ENCODE measurements around the gene SLC6A9. TPM values are rescaled to one million over a fixed set of nuclear protein-coding genes. Genes with fewer than 3 reads are reported as not detected.

Gene SLC6A9
- total RNA-seq, 4 donors from 2014 or later: 0.16 to 0.63 (median 0.29) TPM; not detected in 1

GRCh38 chr1:44071461-44071860 lies 40.2 kb upstream of the SLC6A9 start:
- DNase-seq (no peak), ATAC-seq (no peak)
- Histone ChIP-seq H3K27ac (no peak overlapping the region), H3K36me3 (no peaks in the 10 kb centered on the region), H3K4me3 (no peak overlapping the region), H3K4me1 (no peaks in the 10 kb centered on the region), H3K9me3 (no peaks in the 10 kb centered on the region), H3K27me3 (peaks cover 0 to 3% (median 2%) of the 10 kb centered on the region in 3 donors)
- in situ Hi-C loops (cut with MboI; ENCODE audit: low sequenced_read_pairs in 4 of 4) (loop anchor here in 1 of 4 donors (25.0 kb wide), 1 partner anchor 534 kb away; the partner anchor contains the start of gene PTPRF), intact Hi-C loops (cut with DNase I; ENCODE audit: low total_unique reads) (no loop called here)
- no peak for TF ChIP-seq POLR2A (IDR thresholded peaks at IDR 0.05)
- TF ChIP-seq, protein P1, sequence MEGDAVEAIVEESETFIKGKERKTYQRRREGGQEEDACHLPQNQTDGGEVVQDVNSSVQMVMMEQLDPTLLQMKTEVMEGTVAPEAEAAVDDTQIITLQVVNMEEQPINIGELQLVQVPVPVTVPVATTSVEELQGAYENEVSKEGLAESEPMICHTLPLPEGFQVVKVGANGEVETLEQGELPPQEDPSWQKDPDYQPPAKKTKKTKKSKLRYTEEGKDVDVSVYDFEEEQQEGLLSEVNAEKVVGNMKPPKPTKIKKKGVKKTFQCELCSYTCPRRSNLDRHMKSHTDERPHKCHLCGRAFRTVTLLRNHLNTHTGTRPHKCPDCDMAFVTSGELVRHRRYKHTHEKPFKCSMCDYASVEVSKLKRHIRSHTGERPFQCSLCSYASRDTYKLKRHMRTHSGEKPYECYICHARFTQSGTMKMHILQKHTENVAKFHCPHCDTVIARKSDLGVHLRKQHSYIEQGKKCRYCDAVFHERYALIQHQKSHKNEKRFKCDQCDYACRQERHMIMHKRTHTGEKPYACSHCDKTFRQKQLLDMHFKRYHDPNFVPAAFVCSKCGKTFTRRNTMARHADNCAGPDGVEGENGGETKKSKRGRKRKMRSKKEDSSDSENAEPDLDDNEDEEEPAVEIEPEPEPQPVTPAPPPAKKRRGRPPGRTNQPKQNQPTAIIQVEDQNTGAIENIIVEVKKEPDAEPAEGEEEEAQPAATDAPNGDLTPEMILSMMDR (IDR thresholded peaks at IDR 0.05 in 4 of 5, conservative IDR thresholded peaks at IDR 0.05 in 1 of 5): no peak

DNA sequence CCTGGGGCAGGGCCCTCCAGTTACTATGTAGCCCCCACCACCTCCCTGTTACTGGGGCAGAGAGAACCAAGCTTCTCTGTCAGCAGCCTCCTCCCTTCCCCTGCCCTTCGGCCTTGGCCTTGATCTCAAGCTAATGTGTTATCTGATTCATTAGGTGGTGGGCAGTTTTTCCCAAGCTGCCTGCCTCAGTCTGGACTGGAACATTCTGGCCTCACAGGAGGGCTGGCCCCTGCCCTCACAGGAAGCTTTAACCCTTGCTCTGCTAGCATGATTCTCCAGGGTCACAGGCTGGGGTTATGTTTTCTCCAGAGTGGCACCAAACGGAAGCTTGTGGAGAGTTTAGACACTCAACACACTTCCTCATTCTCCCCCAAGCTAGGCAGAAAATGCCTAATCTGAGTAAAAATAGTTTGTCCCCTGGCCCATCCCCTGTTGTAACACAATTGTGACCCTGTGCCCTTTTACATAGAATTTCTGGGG lies 37.2 kb upstream of the SLC6A9 start:
- TF ChIP-seq, protein P1 (IDR thresholded peaks at IDR 0.05 in 4 of 5, conservative IDR thresholded peaks at IDR 0.05 in 1 of 5): no peak
- TF ChIP-seq POLR2A (IDR thresholded peaks at IDR 0.05): no peak
- no peak for ATAC-seq
- in situ Hi-C loops (cut with MboI; ENCODE audit: low sequenced_read_pairs in 4 of 4): loop anchor here in 1 of 4 donors (25.0 kb wide), 1 partner anchor 531 kb away; the partner anchor contains the start of gene PTPRF

DNA sequence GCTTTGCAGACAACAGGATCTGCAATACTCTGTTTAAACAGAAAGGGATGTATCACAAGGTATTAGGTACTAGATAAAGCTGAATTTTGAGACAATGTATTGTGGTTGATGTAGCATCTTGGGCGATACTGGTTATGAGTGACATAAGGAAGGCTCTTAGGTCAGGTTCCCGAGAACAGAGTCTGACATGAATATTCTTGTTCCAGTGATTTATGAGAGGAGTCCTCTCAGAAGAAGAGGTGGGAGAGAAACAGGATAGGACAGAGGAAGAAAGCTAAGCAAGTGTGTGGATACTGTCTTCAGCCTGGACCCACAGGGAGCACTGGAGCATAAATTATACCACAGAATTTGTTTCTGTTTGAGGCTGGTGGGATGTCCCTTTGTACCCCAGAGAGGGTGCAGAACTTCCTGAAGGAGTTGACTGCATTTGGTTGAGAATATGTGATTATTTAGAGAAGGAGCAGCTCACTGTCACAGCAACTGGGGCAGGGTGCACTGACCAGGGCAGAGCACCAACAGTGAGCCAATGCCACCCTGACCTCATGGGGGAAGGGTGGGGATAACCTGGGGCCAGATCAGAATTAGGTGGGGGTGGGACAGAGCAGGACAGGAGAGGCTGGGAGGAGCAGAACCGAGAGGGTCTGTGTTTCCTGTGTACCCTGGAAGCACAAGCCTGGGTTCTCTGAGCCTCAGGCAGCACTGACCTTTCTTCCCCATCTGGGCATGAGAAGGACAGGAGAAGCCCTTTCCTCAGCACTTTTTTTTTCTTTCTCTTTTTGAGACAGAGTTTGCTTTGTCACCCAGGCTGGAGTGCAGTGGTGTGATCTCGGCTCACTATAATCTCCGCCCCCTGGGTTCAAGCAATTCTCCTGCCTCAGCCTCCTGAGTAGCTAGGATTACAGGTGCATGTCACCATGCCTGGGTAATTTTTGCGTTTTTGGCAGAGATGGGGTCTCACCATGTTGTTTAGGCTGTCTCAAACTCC lies 36.3 kb upstream of the SLC6A9 start:
- ATAC-seq (no peak), DNase-seq (no peak)
- TF ChIP-seq, protein P1 (IDR thresholded peaks at IDR 0.05 in 4 of 5, conservative IDR thresholded peaks at IDR 0.05 in 1 of 5): no peak
- no peak for TF ChIP-seq POLR2A (IDR thresholded peaks at IDR 0.05)
- no peaks in the 10 kb centered on the region for H3K9me3 ChIP-seq
- no peak overlapping the region for H3K4me3 ChIP-seq
- H3K27ac ChIP-seq: no peak overlapping the region
- no peaks in the 10 kb centered on the region for H3K36me3 ChIP-seq
- H3K27me3 ChIP-seq: peaks cover 0 to 8% (median 2%) of the 10 kb centered on the region in 3 donors
- H3K4me1 ChIP-seq: no peaks in the 10 kb centered on the region
- intact Hi-C loops (cut with DNase I; ENCODE audit: low total_unique reads): no loop called here
- in situ Hi-C loops (cut with MboI; ENCODE audit: low sequenced_read_pairs in 4 of 4): loop anchor here in 1 of 4 donors (25.0 kb wide), 1 partner anchor 530 kb away; the partner anchor contains the start of gene PTPRF

More for the DNA sequence above, 37.2 kb upstream of the SLC6A9 start:
- no peak for DNase-seq
- H3K27me3 ChIP-seq: peaks cover 0 to 8% (median 2%) of the 10 kb centered on the region in 3 donors
- no peaks in the 10 kb centered on the region for H3K36me3 ChIP-seq
- no peaks in the 10 kb centered on the region for H3K9me3 ChIP-seq
- H3K4me3 ChIP-seq: no peak overlapping the region
- intact Hi-C loops (cut with DNase I; ENCODE audit: low total_unique reads): no loop called here
- no peaks in the 10 kb centered on the region for H3K4me1 ChIP-seq
- H3K27ac ChIP-seq: no peak overlapping the region

DNA sequence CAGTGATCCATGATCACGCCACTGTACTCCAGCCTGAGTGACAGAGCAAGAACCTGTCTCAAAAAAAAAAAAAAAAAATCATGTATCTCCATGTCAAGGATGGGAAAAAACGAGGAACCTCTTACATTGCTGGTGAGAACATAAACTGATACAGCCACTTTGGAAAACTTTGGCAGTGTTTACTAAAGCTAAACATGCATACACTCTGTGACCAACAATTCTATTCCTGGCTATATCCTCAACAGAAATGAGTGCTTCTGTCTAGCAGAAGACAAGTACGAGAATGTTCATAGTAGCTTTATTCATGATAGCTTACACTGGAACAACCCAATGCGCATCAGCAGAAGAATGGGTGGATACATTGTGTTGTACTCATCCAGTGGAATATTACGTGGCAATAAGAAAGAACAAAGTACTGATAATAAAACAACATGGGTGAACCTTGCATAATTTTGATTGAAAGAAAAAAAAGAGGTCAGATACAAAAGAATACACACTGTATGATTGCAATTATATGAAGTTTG lies 31.5 kb upstream of the SLC6A9 start:
- H3K27ac ChIP-seq: no peak overlapping the region
- ATAC-seq: no peak
- no peak overlapping the region for H3K4me3 ChIP-seq
- no peak for TF ChIP-seq POLR2A (IDR thresholded peaks at IDR 0.05)
- TF ChIP-seq, protein P1 (IDR thresholded peaks at IDR 0.05 in 4 of 5, conservative IDR thresholded peaks at IDR 0.05 in 1 of 5): no peak
- H3K36me3 ChIP-seq: no peaks in the 10 kb centered on the region
- H3K9me3 ChIP-seq: no peaks in the 10 kb centered on the region
- intact Hi-C loops (cut with DNase I; ENCODE audit: low total_unique reads): no loop called here
- H3K27me3 ChIP-seq: peaks cover 0 to 5% (median 0%) of the 10 kb centered on the region in 3 donors
- no peak for DNase-seq
- in situ Hi-C loops (cut with MboI; ENCODE audit: low sequenced_read_pairs in 4 of 4): loop anchor here in 1 of 4 donors (25.0 kb wide), 1 partner anchor 525 kb away; the partner anchor contains the start of gene PTPRF
- H3K4me1 ChIP-seq: no peaks in the 10 kb centered on the region

Data from gastrocnemius medialis (tissue), 4 donors.